Psoas muscle (tissue), 8 donors: Measurements from ENCODE around the gene EID1. TPM values are rescaled to one million over a fixed set of nuclear protein-coding genes. Genes with fewer than 3 reads are reported as not detected.

Experiments used
- ATAC-seq, 4 donors: fragments of 200-7000 bp; cut with Tn5 transposase; one replicate each; pipeline ENCODE4 v1.9.1; 2020; ENCODE audit warnings: moderate library complexity in 3 of 4, mild to moderate bottlenecking in 2 of 4
- DNase-seq, 2 donors: peaks; one replicate each; pipeline ENCODE4 v3.0.0-alpha.2; 2020
- H3K27ac ChIP-seq: fragments of 200-600 bp; one replicate; pipeline ENCODE4 v1.8.0; 2022
- H3K27me3 ChIP-seq, 3 donors: fragments of 200-600 bp in 1 of 3; one replicate each; pipeline versions ENCODE4 v1.6.1 to v1.8.0; 2013 to 2022; ENCODE audit warnings: low read length in 2 of 3, mild to moderate bottlenecking in 2 of 3, moderate library complexity in 1 of 3; ENCODE audit not compliant: insufficient read depth in 3 of 3
- H3K36me3 ChIP-seq, 2 donors: fragments of 200-600 bp in 1 of 2; one replicate each; pipeline versions ENCODE4 v1.6.1 to v1.8.0; 2013 to 2022; ENCODE audit warnings: low read depth in 1 of 2, mild to moderate bottlenecking in 1 of 2, moderate library complexity in 1 of 2; ENCODE audit not compliant: insufficient read depth in 1 of 2
- H3K4me1 ChIP-seq: fragments of 200-600 bp; one replicate; pipeline ENCODE4 v1.8.0; 2022
- H3K4me3 ChIP-seq: fragments of 200-600 bp; one replicate; pipeline ENCODE4 v1.8.0; 2022; ENCODE audit warnings: mild to moderate bottlenecking
- H3K9me3 ChIP-seq: fragments of 200-600 bp; one replicate; pipeline ENCODE4 v1.8.0; 2022
- WGBS, 3 donors: extraction: QIAGEN DNeasy Blood & Tissue Kit; methylation state at CpG; one replicate each; pipeline versions ENCODE4 v1.1.6 to v1.1.7; 2013; 5-methylcytosine and 5-hydroxymethylcytosine counted together
- intact Hi-C, 2 donors: fragments of 100-400 bp; cut with DNase I; formaldehyde crosslinking; loops; one replicate each; pipeline versions ENCODE4 v1.11.0 to v1.14.2; 2022
- polyA plus RNA-seq, 3 donors: library from polyadenylated mRNA; stranded (reverse); fragments of 200-250 nt; gene quantifications; one replicate each; pipeline ENCODE4 v1.2.3, GENCODE V29; 2013
- total RNA-seq, 4 donors: library from RNA; stranded (reverse); fragmentation: NEBNext Ultra II Directional in 2 of 4; extraction: Animal tissue kit (Norgen Biotek cat#: 25700) in 2 of 4; gene quantifications; one replicate each; pipeline versions ENCODE4 v1.2.1 to v1.2.4, GENCODE V29; 2021 to 2023
- TF ChIP-seq, protein P1 (sequence below): fragments of 200-600 bp; IDR thresholded peaks from one replicate; pipeline ENCODE4 v1.8.0; 2022; ENCODE audit warnings: antibody characterized with exemption
- donor health status: healthy with polysubstance abuse.
- donor health status: DM: no; HTN: no; CAD: no; lungs with moderate emphysema.
- donor health status: Bipolar disorder and iron deficiency.
- donor health status: healthy.
- donor health status: DM: yes; HTN: yes; CAD: no.
- donor health status: DM: no; HTN: no; CAD: no.
- donor health status: DM: no; HTN: no; CAD: no.
- donor health status: DM: yes; HTN: yes; CAD: no.

The EID1 gene
- total and polyA plus RNA-seq, 7 donors = 60.3 to 120 (median 93.7) TPM

- intact Hi-C loops = no loop called here
- WGBS, 3 donors = 51 to 61% (median 55%) methylated on average over 4 of the region's 4 CpGs
- TF ChIP-seq, protein P1, sequence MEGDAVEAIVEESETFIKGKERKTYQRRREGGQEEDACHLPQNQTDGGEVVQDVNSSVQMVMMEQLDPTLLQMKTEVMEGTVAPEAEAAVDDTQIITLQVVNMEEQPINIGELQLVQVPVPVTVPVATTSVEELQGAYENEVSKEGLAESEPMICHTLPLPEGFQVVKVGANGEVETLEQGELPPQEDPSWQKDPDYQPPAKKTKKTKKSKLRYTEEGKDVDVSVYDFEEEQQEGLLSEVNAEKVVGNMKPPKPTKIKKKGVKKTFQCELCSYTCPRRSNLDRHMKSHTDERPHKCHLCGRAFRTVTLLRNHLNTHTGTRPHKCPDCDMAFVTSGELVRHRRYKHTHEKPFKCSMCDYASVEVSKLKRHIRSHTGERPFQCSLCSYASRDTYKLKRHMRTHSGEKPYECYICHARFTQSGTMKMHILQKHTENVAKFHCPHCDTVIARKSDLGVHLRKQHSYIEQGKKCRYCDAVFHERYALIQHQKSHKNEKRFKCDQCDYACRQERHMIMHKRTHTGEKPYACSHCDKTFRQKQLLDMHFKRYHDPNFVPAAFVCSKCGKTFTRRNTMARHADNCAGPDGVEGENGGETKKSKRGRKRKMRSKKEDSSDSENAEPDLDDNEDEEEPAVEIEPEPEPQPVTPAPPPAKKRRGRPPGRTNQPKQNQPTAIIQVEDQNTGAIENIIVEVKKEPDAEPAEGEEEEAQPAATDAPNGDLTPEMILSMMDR = no peak
- ATAC-seq (no peak), DNase-seq (no peak)
- Histone ChIP-seq H3K27me3 (peaks cover 0 to 11% (median 3%) of the 10 kb centered on the region in 3 donors), H3K9me3 (no peaks in the 10 kb centered on the region), H3K27ac (no peak overlapping the region), H3K4me1 (no peaks in the 10 kb centered on the region), H3K36me3 (no peaks in the 10 kb centered on the region), H3K4me3 (no peak overlapping the region)
Observed at GRCh38 chr15:48898032-48898431, 20.1 kb downstream of the EID1 start.

GRCh38 chr15:48898446-48898845, 20.5 kb downstream of the EID1 start:
- Histone ChIP-seq H3K4me1 (no peaks in the 10 kb centered on the region), H3K27me3 (peaks cover 0 to 11% (median 3%) of the 10 kb centered on the region in 3 donors), H3K36me3 (no peaks in the 10 kb centered on the region), H3K9me3 (no peaks in the 10 kb centered on the region), H3K4me3 (no peak overlapping the region), H3K27ac (no peak overlapping the region)
- TF ChIP-seq, protein P1 = no peak
- 64 to 67% (median 66%) methylated on average over 2 of the region's 2 CpGs for WGBS, 3 donors
- no peak for ATAC-seq
- DNase-seq = no peak
- intact Hi-C loops = no loop called here

GRCh38 chr15:48899793-48900192, 21.9 kb downstream of the EID1 start:
- ATAC-seq (no peak), DNase-seq (no peak)
- WGBS, 3 donors = 84 to 89% (median 86%) methylated on average over 4 of the region's 4 CpGs
- Histone ChIP-seq H3K4me1 (no peaks in the 10 kb centered on the region), H3K27me3 (peaks cover 0 to 11% (median 3%) of the 10 kb centered on the region in 3 donors), H3K36me3 (no peaks in the 10 kb centered on the region), H3K4me3 (no peak overlapping the region), H3K9me3 (no peaks in the 10 kb centered on the region), H3K27ac (no peak overlapping the region)
- TF ChIP-seq, protein P1 = no peak
- intact Hi-C loops = no loop called here

DNA sequence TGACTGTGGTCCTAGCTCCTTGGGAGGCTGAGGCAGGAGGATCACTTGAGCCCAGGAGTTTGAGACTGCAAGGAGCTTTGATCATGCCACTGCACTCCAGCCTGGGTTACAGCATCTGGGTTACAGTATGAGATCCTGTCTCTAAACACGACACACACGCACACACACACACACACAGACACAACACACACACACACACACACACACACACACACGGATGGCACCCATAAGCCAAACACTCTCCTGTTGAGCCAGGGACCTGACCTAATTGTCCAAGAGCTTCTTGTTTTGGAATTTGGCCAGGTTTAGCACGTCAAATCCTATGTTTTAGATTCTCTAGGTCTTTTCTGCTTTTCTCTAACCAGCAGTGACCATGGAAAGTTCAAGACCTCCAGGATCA, 26.8 kb downstream of the EID1 start:
- Histone ChIP-seq H3K36me3 (no peaks in the 10 kb centered on the region), H3K27ac (no peak overlapping the region), H3K27me3 (peaks cover 0 to 4% (median 0%) of the 10 kb centered on the region in 3 donors), H3K4me3 (no peak overlapping the region), H3K4me1 (no peaks in the 10 kb centered on the region), H3K9me3 (no peaks in the 10 kb centered on the region)
- ATAC-seq = no peak
- WGBS, 3 donors = 82 to 89% (median 86%) methylated on average over 4 of the region's 4 CpGs
- no peak for DNase-seq
- TF ChIP-seq, protein P1 = no peak
- intact Hi-C loops = no loop called here

DNA sequence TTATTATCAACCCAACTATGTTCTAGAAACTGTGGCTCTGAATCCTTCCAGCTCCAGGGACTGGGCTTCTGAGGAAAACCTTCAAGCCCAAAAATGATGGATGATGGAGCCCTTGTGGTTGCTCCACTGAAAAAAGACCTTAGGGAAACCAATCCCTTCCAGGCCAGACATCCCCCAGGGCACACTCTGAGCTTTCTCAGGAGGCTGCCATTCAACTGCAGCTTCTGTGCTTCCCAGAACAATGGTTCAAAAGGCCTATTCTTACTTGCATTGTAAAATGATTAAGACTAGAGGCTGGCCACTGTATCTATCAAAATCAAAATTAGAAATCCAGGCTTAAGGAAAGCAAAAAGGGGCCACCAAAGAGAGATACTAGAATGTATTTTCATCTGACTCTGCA, 27.3 kb downstream of the EID1 start:
- Histone ChIP-seq H3K36me3 (no peaks in the 10 kb centered on the region), H3K27me3 (peaks cover 0 to 4% (median 0%) of the 10 kb centered on the region in 3 donors), H3K9me3 (no peaks in the 10 kb centered on the region), H3K4me1 (no peaks in the 10 kb centered on the region), H3K4me3 (no peak overlapping the region), H3K27ac (no peak overlapping the region)
- intact Hi-C loops = no loop called here
- TF ChIP-seq, protein P1 = no peak
- DNase-seq (no peak), ATAC-seq (no peak)
